ENCODE measurements around the gene CA11.

The CA11 gene

GRCh38 chr19:48588670-48589401 lies 57.2 kb downstream of the CA11 start:
- peak; percentile 75 to 85 (median 85) for DNase-seq (ENCODE audit: low read depth in 2 of 3, low spot score in 1 of 3)
